NCI-H774 (cell line): ENCODE data around the gene PNKD.
"Not testable (repeated sequence)": the region's sequence is repeated elsewhere in the genome, so short reads cannot be mapped to it uniquely, and the experiment has no call there.

Source experiments
- DNase-seq: peaks from one replicate; lab custom pipeline; 2025; lab: John Stamatoyannopoulos, UW

The PNKD gene

DNA sequence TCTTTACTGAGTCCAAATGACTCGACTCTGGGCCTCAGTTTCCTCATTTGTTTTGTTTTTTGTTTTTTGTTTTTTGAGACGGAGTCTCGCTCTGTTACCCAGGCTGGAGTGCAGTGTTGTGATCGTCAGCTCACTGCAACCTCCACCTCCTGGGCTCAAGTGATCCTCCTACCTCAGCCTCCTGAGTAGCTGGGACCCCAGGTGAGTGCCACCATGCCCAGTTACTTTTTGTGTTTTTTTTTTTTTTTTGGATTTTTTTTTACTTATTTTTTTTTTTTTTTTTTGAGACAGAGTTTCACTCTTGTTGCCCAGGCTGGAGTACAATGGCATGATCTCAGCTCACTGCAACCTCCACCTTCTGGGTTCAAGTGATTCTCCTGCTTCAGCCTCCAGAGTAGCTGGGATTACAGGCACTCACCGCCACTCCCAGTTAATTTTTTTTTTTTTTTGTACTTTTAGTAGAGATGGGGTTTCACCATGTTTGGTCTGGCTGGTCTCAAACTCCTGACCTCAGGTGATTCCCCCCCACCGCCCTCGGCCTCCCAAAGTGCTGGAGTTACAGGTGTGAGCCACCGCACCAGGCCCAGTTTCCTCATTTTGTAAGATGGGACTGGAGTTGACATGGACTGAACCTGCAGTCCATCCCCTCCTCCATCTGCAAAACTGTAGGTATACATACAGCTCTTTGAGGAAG is 3.0 kb downstream of the PNKD start:
- not testable (repeated sequence) for DNase-seq

DNA sequence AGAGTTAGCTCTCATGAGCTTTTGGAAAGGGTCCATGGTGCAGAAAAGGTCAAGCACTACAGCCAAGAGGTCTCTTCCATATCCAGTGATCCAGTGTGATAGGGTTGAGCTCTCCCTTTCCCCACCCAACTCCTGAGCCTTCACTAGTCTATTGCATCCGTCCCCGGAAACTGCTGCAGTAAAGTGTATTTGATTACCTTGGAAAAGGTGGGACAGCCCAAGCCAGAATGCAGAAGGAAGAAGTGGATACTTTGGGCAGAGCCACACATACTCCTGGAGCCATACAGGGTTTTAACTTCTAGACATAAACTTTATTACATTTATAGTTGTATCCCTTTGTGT is 3.6 kb downstream of the PNKD start:
- DNase-seq, result no peak

DNA sequence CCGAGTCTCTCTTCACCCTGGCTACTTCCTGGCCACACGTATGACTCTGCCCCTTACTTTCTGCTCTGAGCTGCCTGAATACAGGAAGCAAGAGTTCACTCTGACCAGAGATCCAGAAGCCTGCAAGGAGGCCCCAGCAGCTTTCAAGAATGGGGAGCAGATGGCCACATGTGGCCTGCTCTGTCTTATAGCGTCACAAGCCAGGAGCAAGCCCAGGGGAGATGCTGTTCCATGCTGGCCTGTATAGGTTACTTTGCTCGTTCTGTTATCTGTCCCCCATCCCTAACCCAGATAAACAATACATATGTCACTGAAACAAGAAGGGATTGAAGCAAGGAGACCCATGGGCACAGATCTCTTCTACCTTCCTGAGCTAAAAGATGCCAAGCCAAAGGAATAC is 4.3 kb downstream of the PNKD start:
- DNase-seq, result no peak

DNA sequence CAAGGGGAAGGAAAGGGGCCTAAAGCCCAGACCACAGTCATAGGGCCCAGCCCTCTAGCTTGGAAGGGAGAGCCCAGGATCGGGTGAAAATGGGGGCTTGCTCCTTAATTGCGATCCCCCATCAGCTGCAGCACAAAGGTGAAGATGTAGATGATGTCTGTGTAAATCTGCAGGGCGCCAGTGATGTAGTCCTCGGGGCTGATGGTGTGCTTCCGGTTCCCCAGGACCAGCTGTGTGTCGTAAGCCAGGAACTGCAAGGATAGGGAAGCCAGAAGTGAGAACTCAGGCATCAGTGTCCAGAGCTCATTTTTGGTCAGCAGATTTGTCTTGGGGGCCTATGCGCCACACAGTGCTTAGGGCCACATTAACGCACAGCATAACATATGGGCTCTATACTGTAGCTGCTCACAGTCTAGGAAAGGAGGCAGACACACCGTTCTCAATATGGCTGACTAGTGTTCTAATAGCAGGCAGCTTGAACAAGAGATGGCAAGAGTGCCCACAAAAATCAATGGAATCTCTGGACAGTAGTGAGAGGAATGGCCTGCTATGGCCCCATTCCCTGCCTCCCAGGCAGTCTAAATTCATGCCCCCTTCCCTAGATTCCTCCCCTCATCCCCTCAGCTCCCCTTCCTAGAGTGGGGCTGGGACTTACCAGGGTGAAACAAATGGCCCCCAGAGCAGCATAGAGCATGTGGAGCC is 5.2 kb downstream of the PNKD start:
- DNase-seq, result no peak

DNA sequence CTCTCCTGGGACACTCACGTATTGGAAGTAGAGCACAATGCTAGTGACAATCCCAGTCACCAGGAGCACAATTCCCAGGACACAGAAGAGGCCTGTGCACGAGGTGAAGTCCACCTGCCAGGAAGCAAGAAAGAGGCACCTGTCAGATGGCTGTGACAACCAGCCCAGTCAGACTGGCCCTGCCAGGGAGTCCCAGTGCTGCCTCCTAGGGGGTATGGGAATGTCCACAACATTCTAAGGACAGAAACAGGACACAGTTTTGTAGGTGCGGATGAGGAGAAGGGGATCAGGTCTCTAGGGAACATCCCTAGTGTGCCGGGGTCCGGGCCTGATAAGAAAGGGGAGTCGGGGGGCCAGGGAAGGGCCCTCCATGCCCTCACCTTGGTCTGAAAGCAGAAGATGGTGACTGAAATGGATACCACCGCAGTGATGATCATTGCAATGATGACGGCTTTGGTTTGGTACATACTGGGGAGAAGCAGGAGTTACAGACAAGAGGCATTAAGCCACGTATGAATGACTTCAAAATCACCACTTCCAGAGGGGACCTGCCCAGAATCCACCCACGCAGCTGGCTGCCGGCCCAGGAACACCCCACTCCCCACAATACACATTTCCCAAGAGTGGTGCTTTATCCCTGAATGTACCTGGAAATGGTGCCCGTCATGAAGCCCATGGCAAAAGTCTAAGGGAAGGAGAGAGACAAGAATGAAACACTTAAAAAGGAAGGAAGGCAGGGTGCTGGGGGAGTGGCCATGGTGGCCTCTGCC is 6.9 kb downstream of the PNKD start:
- DNase-seq, result no peak

DNA sequence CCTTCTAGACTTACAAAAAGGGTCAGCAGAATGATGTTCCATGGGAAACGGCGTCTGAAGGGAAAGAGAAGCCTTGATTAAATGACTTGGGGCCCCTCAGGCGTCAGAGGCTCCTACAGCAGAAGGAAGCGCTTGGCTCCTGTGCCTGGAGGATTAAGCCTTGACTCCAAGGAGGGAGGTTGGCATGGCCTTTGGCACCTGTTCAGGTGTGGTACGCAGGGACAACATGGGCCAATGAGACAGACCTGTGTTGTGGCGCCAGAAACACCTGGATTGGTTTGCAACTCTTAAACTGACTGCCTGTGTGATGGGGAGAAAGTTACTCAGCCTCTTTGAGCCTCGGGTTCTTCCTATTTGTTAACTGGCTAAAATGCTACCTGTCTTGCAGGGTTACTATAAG is 7.6 kb downstream of the PNKD start:
- DNase-seq, result no peak

DNA sequence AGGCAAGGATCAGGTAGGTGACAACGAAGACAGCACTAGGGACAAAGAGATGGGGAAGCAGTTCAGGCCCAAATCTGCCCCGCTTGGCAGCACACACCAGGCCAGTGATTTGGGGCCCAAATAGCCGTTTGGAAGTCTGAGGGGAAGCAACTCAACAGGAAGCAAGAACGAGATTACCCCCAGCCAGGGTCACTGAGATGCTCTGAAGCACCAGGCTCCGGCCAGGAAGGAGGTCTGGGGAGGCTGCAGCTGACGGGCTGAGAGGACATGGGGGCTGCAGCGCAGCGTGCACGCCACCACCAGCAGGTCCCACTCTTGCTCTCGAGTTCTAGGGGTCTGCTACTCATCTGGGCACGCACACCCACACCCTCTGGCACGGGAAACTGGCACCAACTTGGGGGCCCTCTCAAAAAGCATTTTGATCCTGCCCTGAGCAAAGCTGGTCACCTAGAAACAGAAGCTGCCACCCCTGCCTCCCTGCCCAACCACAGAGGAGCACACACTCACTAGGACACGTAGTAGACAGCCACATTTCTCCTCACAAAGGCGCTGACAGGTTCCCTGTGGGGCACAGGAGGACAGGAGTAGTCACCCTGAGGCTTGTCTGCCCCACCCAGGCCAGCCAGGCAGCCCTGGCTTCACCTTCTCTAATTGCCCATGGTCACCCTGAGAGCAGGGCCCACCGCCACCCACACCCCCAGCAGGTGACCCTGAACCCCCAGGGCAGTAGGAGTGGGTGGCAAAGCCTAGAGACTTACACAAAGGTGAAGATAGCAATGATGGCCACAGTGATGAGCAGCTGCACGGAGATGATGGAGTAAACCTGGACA is 8.4 kb downstream of the PNKD start:
- DNase-seq, result no peak

DNA sequence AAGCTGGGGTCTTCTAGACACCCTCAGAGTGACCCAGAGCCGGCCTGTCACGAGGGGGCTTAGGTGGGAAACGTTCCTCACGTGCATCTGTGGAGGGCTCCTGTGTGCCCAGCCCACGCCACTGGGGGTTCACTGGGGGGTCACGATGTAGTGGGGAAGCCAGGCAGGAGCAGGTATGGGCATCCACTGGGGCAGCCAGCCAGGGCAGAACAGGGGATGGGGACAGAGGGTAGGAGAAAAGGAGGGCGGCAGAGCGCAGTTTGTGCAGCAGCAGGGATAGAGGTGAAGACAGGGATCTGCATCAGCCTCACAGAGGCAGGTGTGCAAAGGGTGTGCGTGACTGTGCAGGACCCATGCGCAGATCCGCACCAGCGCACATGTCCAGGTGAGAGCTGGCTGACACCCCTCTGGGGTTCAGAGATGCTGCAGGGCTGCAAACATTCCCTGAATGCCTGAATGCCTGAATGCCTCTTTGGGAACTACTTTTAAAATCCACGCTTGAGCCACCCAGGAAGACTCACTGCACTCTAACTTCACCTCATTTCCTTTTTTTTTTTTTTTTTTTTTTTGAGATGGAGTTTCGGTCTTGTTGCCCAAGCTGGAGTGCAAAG is 10.0 kb downstream of the PNKD start:
- DNase-seq, result no peak

DNA sequence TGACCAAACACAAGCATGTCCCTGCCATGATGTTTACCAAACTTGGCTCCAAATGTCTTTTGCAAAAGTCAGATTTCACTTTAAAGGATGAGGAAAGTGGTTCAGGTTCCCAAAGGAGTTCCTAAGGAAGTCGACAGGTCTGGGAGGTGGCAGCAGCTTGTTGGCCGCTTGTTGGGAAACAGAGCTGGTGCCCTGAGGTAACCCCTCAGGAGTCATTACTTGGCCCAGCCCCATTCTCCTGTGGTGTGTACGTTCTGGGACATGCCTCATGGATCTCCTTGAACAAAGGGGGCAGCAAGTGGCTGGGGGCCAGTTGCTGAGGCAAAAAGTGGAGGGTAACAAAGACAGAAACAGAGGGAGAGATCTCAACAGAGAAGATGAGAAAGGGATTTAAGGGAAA is 11.1 kb downstream of the PNKD start:
- no peak for DNase-seq

DNA sequence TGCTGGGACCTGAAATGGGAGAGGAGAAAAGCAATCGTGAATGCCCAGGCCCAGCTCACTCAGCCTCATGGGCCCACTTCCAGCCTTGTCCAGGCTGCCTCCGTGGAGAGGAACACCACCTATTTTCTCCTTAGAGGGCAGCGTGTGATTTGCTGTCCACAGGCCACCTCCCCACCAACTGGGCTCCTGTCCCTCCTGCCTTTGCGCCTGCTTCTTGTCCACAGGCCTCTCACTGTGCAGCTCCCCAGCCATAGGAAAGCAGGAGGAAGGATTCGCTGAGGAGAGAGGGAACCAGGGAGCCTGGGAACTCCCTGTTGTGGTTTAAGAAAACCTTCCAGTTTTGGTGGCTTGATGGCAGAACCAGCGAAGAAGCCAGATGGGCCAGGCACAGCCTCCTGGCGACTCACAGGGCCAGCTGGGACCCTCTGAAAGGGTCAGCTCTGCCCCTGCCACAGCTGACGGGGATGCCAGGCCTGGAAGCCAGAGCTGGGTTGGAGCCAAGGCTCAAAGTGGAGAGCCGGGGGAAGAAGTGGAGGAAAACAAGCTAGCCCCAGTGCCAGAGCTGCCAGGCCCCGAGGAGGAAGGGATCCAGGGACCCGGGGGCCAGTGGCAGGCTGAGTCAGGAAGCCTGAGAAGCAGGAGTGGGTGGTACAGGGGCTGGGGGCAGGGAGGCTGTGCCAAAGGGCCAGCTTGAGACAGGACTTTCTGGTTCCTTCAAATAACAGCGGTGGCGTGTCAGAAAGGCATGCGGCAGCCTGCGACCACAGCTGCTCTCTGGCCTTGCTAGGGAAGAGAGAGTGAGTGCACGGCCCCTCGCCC is 12.1 kb downstream of the PNKD start:
- DNase-seq, result no peak

DNA sequence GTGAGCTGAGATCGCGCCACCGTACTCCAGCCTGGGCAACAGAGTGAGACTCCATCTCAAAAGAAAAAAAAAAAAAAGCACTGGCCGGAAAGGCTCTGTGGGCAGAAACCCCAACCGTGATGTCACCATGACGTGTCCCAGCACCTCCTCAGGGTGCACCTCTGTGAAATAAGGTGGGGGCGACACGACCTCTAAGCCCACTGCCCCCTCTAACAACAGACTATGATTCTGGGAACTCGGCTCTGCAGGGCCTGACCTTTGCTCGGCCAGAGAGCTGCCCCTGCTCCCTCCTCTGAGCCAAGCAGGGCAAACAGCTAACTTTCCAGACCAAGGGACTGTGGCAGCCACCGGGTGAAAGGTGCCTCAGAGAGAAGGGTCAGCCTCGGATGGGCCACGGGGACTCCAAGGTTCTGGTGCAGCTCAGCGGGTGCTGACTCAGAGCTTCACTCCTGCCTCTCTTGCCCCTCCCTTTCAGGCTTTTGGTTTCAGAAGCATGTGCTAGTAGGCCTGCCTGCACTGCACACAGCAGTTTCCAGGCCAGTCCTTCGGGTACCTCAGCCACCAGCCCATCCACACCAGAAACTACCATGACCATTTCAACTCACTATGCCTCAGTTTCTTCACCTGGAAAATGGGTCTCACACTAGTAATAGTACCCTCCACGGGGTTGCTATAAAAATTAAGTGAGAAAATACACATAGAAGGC is 13.9 kb downstream of the PNKD start:
- DNase-seq, result no peak

DNA sequence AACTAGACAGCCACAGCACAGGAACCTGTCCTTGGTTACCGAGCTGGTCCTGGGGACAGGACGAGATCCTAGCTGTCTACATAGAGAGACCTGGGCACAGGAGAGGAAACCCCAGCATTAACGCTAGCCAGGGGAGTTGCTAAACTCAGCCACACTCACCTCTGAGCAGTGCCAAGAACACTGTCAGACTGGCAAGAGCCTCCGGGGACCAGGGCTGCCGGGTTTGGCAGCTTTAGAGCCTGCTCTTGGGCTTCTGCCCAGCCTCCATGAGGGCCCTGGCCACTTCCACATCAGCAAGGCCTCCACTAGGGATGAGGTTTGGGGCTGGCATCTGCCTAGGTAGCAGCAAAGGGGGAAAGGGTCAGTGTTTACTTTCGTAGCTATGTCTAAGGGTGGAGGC is 15.3 kb downstream of the PNKD start:
- DNase-seq, result no peak

DNA sequence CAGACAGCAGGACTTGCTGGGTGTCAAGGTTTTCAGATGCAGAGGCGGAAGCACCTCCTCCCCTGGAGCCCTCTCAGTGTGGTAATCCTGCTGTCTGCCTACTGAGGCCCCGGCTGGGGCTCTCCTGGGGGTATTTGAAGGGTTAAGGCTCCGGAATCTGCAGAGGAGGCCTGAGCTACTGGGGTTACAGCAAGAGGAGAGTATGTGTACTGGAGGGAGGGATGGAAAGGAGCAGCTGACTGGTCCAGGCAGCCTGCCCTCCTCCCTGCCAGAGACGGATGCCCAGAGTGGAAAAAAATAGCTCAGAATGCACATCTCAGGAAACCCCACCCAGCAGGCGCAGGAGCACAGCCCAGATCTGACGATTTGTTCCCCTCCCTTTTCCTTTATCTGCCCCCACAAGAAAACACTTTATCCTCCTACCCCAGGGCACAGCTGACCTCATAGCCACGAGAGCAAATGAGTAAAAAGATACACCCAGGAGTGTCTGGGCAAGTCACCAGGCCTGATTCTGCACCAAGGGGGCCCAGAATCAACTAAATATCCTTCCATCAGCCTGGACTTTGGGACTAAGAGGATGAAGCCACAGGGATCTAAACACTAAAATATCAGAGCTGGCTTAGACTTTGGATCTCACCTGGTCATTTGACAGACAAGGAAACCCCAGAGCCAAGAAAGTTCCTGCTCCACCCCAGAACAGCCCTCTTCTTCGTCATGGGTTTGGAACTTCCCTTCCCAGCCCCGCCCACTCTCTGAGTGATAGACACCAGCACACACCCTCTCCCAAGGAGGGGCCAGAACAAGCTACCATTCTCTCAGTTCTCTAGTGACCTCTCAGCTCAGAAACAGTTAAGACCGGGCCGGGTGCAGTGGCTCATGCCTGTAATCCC is 16.5 kb downstream of the PNKD start:
- no peak for DNase-seq

DNA sequence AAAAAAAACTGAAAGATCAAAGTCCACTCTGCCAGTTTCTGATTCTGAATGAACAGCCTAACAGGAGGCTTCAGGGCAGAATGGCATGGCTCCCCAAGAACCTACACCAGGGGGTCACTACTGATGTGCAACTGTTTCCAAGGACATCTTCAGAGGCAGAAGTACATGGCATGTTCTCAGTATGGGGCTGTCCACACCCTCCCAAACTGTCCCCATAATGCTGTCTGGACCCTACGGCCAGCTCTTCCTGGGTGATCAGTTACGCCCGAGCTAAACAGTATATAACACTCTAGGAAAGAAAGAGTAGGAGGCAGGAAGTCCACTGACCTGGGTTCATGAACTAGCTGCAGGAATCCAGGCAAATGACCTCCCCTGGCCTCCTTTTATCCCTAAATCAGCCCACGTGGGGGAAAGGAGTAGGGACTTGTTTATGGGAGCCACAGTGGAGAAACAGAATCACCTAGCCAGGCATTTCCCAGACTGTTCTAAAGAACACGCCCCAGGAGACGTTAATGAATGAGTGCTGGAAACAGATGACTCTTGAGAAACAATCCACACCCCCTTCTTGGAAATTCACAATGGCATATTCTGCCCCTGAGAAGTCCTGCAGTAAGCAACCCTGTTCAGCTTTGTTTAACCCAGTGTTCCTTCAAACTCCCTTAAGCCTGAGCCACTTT is 19.5 kb downstream of the PNKD start:
- no peak for DNase-seq

DNA sequence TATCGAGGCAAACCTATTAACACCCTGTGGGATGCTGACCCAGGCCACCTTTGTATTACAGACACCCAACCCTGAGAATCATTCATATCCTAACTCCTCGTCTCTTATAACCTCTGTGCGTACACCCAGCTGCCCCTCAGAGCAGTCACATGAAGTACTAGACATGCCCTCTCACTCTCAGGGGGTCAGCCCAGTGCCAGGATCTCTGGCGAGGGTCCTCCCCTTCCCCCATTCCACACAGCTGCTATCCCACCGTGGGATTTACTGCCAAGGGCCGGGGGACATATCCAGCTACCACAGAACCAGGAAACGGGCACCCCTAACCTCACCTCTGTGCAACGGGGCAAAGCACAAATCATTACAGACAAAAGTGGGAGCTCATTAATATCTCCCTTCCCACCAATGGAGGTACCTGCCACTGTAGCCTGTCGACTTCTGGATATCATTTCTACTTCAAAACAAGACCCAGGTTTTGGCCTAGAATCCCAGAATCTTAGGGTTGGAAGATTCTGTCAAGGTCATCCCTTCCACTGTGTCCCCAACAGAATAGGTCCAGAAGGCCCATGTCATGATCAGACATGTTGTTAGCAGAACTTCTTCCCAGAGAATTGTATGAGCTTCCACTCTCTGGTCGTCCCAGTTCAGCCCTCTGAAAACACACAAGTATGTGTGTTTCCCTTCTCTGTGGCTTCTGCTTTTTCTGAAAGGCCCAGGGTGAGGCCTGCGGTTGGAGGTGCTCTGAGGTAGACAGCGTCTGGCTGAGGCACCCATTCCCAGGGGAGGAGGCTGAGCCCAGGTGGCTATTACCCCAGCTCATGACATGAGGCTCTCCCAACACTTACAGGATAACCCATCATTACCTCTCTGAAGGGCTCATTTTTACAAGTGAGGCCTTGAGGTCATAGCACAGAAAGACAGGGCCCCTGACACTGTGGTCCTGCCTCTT is 20.3 kb downstream of the PNKD start:
- DNase-seq, result no peak

DNA sequence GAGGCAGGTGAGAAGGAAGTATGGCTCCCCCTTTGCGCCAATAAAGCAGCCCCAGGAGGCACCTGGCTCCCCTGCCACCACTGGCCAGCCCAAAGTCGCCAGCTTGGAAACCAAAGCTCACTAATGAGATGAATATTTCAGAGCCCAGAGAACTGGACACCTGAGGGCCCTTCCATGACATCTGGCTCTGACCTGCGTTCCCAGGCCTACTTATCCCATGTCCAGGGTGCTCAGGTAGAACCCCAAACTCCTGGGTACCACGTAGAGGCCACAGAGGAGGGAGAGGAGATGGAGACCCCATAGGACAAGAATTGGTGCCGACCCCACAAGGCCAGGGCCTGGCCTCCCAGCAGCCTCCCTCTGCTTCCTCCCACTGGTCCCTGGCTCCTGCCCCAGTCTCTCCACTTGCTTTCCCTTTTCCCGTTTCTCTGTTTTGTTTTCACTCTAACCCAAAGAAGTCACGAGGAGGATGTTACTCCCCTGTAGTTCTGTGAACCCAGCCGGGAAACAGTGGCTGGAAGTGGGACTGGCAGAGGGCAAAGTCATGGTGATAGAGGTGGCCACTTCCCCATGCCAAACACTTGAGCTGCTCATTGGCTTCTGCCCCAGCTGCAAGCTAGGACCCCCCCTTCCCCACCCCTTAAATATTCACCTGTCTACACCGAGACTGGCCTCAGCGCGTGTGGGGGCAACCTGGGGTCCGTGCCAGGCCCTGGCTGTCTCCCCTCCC is 21.2 kb downstream of the PNKD start:
- no peak for DNase-seq
